ENCODE measurements around the gene PLEKHG3. TPM values are rescaled to one million over a fixed set of nuclear protein-coding genes. Genes with fewer than 3 reads are reported as not detected.

Gene PLEKHG3
- total and polyA plus RNA-seq, 2 of the 13 experiments (the other 11 are each of a cell fraction or from before 2014, with no cell fraction given), result 7.1 to 9.8 TPM

GRCh38 chr14:64764641-64765520, 60.7 kb downstream of the PLEKHG3 start (continued):
- no peak for TF ChIP-seq ZSCAN30 (CRISPR knock-in tag; IDR thresholded peaks at IDR 0.05)
- TF ChIP-seq KDM2A (CRISPR knock-in tag; IDR thresholded peaks at IDR 0.05; ENCODE audit: borderline replicate concordance, low read depth), result peak; percentile 57; the same call in 1 of the 2 replicates
- 0 out of 2 replicates have a peak, but pooled peaks have one; percentile 36 for TF ChIP-seq ZNF567 (CRISPR knock-in tag; IDR thresholded peaks at IDR 0.05; ENCODE audit: borderline replicate concordance)
- TF ChIP-seq KLF13 (CRISPR knock-in tag; IDR thresholded peaks at IDR 0.05), result no peak
- no peak for TF ChIP-seq ZNF691 (CRISPR knock-in tag; IDR thresholded peaks at IDR 0.05; ENCODE audit: borderline replicate concordance, low read depth)
- no peak for TF ChIP-seq STAT5B (CRISPR knock-in tag; IDR thresholded peaks at IDR 0.05)
- TF ChIP-seq ZNF281 (CRISPR knock-in tag; IDR thresholded peaks at IDR 0.05; ENCODE audit: borderline replicate concordance), result peak; percentile 27; the same call in 1 of the 2 replicates
- TF ChIP-seq ZNF17 (CRISPR knock-in tag; IDR thresholded peaks at IDR 0.05), result no peak
- TF ChIP-seq SMC3 (IDR thresholded peaks at IDR 0.05; ENCODE audit: low read length), result peak; percentile 44; the same call in 1 of the 2 replicates
- TF ChIP-seq ZNF235 (CRISPR knock-in tag; IDR thresholded peaks at IDR 0.05; ENCODE audit: borderline replicate concordance), result no peak
- TF ChIP-seq ATF4 (CRISPR knock-in tag; IDR thresholded peaks at IDR 0.05), result no peak
- TF ChIP-seq GLMP (CRISPR knock-in tag; IDR thresholded peaks at IDR 0.05; ENCODE audit: borderline replicate concordance), result no peak
- no peak for TF ChIP-seq ZNF83 (CRISPR knock-in tag; IDR thresholded peaks at IDR 0.05; ENCODE audit: borderline replicate concordance)
- peak; percentile 53 for TF ChIP-seq ZNF687 (CRISPR knock-in tag; IDR thresholded peaks at IDR 0.05)
- peak; percentile 31; the same call in 1 of the 2 replicates for TF ChIP-seq ZNF230 (CRISPR knock-in tag; IDR thresholded peaks at IDR 0.05)
- no peak for TF ChIP-seq ZNF737 (CRISPR knock-in tag; IDR thresholded peaks at IDR 0.05; ENCODE audit: borderline replicate concordance)
- TF ChIP-seq ZNF652 (CRISPR knock-in tag; IDR thresholded peaks at IDR 0.05; ENCODE audit: borderline replicate concordance, low read depth), result no peak
